GM12878 (cell line): ENCODE data around the gene COA4.

Experiments used
- BHLHE40 ChIP-seq, 2 experiments: fragments of 450-650 bp in 1 of 2; IDR thresholded peaks; 2 replicates each; pipeline ENCODE4 v1.6.1; 2011 to 2017; ENCODE audit warnings: low read depth in 2 of 2, borderline replicate concordance in 1 of 2, improper control_type of control experiment in 1 of 2, low read length in 1 of 2, mild to moderate bottlenecking in 1 of 2
- CTCF ChIP-seq, 3 experiments: IDR thresholded peaks in 2 of 3; conservative IDR thresholded peaks in 1 of 3; 2 replicates each; pipeline ENCODE4 v1.5.1; 2011; ENCODE audit warnings: low read depth in 3 of 3, low read length in 3 of 3, mild to moderate bottlenecking in 3 of 3, control low read depth in 2 of 3, moderate library complexity in 2 of 3, inconsistent platforms in 1 of 3, mixed read lengths in 1 of 3; ENCODE audit not compliant: control insufficient read depth in 2 of 3, insufficient read depth in 1 of 3; ENCODE audit errors: extremely low read depth in 1 of 3
- IRF3 ChIP-seq: fragments of 450-650 bp; IDR thresholded peaks from 2 replicates; pipeline ENCODE4 v1.6.1; 2014; ENCODE audit warnings: mild to moderate bottlenecking
- TARDBP ChIP-seq: IDR thresholded peaks from 2 replicates; pipeline ENCODE4 v1.6.1; 2016; ENCODE audit warnings: borderline replicate concordance
- YY1 ChIP-seq: IDR thresholded peaks from 2 replicates; pipeline ENCODE4 v1.6.1; 2011; ENCODE audit warnings: low read depth, mild to moderate bottlenecking, low read length

GRCh38 chr11:73878771-73879170, 2.1 kb upstream of the COA4 start:
- TF ChIP-seq CTCF (IDR thresholded peaks at IDR 0.05 in 2 of 3, conservative IDR thresholded peaks at IDR 0.05 in 1 of 3; ENCODE audit: control insufficient read depth in 2 of 3, extremely low read depth in 1 of 3, insufficient read depth in 1 of 3, low read depth in 3 of 3, low read length in 3 of 3) (no peak), IRF3 (no peak), BHLHE40 (IDR thresholded peaks at IDR 0.05; ENCODE audit: borderline replicate concordance in 1 of 2, low read depth in 2 of 2, low read length in 1 of 2) (no peak), TARDBP (no peak), YY1 (no peak)
